ENCODE results near the gene CHST11.
A peak's percentile ranks its signal among the peaks of the same experiment; 100 is the strongest.

Gene CHST11

DNA sequence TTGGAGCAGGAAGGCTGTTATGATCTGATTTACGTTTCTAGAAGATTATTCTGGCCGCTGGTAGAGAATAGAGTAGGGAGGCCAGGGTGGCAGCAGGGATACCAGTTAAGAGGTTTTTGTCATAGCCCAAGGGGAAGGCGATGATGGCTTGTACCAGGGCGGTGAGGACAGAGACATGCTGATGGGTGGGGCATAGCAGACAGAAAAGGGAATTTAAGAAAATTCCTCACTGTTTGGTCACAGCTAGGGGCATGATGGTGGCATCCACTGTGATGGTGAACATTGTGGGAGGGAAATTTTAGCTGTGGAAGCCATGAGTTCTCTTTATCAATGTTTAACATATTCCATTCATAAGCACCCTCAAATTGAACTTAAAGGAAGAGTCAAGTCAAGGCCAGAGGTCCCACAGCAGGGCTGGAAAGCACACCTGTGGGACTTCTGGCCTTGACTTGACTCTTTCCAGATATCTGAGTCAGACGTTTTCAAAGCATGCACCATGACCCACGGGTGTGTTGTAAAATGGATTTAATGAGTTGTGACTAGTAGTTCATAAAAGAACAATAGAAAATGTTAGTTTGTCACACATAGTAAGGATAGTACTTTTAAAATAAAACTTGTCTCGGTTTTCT is 134.6 kb downstream of the CHST11 start:
- no peaks in the 10 kb centered on the region for H3K9me3 Mint-ChIP-seq
- no peaks in the 10 kb centered on the region for H3K27me3 Mint-ChIP-seq
- peaks cover 13% of the 10 kb centered on the region for H3K36me3 Mint-ChIP-seq (ENCODE audit: insufficient read depth)
- H3K4me1 Mint-ChIP-seq (ENCODE audit: low read depth in 2 of 2): peaks cover 39 to 63% of the 10 kb centered on the region in 2 donors
- no peak for DNase-seq
- H3K27ac Mint-ChIP-seq: peak overlapping the region in 1 of 2 donors; percentile 86
- ATAC-seq (replicated peaks): no peak
- H3K4me3 Mint-ChIP-seq: no peak overlapping the region

DNA sequence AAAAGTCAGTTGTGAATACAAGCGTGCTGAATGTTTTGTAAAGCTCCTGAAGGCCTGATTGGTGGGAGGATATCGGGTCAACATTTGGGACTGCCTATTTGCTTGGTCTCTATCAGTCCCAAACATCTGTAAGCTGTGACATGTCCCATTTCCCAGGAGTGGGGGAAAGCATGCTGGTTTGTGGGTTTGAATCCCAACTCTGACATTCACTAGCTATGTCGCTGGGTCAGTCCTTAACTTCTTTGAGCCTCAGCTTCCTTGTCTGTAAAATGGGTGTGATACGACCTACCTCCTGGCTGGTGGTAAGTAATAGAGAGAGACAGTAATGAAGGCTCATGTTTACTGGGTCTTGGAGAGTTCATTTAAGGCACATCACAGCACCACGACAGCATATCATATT is 136.7 kb downstream of the CHST11 start:
- ATAC-seq (replicated peaks) (no peak), DNase-seq (no peak)
- Mint-ChIP-seq H3K36me3 (ENCODE audit: insufficient read depth) (peaks cover 13% of the 10 kb centered on the region), H3K4me1 (ENCODE audit: low read depth in 2 of 2) (peaks cover 43 to 76% of the 10 kb centered on the region in 2 donors), H3K4me3 (no peak overlapping the region), H3K27me3 (no peaks in the 10 kb centered on the region), H3K27ac (peak overlapping the region; percentile 26 to 91), H3K9me3 (no peaks in the 10 kb centered on the region)

DNA sequence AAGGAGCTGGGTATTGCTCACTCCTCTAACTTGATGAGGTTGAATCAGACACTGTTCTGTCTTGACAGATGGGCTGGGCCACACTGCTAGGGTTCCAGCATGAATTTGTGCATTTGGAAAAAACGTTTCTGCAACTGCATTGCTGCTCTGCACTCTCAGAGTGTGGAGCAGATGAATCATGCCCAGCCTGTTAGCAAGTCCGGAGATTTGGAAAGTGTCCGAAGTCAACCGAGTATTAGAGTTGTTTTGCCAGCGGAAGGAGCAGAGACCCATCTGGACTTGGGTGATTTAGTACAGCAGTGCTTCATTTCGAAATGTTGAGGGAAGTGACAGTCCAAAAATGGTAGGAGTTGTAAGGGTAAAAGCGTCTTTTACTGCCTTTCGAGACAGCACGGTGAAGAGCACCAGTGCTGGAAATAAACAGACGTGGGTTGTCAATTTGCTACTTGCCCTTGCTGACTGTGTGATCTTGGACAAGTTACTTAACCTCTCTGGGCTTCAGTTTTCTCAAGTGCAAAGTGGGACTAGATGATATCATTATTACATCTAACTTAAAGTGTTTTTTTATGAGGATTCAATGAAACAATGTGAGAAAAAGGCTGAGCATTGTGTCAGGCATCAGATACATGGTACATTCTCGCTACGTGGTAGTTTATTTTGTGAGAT is 139.5 kb downstream of the CHST11 start:
- no peaks in the 10 kb centered on the region for H3K27me3 Mint-ChIP-seq
- H3K4me1 Mint-ChIP-seq (ENCODE audit: low read depth in 2 of 2): peaks cover 37 to 77% of the 10 kb centered on the region in 2 donors
- peaks cover 8% of the 10 kb centered on the region for H3K36me3 Mint-ChIP-seq (ENCODE audit: insufficient read depth)
- no peak overlapping the region for H3K4me3 Mint-ChIP-seq
- DNase-seq: no peak
- no peaks in the 10 kb centered on the region for H3K9me3 Mint-ChIP-seq
- no peak for ATAC-seq (replicated peaks)
- H3K27ac Mint-ChIP-seq: peak overlapping the region; percentile 59 to 82

DNA sequence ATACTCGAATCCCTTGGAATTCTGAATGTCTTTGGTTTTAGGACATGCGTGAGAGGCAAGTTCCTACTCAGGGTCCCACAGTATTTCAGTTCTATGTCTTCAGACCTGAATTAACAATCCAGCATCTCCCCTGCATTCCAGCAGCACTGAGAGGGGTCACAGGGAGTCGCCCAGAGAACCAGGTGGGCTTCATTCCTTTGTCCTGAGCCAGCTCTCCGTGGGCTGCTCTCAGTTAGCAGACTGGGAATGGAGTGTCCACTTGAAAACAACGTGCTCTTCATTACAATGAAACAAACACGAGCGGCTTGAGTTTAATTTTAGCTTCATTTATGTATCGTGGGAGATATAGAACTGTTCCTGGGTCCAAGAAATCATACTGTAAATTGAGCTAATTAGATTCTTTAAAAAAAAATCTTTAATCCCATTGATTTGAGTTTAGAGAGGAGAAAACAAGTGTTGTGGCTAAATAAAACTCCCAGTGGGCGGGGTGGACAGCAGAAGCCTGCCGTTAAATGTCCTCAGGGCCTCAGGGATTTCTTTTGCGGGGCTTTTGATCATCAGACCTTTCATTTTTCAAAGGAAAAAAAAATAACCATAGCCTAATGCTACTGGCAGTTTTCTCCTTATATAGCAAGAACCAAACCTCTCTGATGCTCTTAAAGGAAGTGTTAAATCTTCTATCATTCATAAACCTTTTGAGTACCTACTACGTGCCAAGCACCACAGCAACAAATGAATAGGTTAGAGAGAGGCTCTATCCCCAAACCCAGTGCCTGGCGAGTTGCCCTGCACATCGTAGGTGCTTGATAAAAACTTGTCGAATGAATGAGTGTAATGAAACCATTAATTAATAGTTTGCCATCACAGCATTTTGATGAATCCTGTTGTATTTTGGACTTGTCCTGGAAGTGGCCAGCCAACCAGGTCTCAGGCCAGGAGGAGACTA is 140.4 kb downstream of the CHST11 start:
- no peak for ATAC-seq (replicated peaks)
- Mint-ChIP-seq H3K9me3 (no peaks in the 10 kb centered on the region), H3K4me3 (no peak overlapping the region), H3K36me3 (ENCODE audit: insufficient read depth) (peaks cover 8% of the 10 kb centered on the region), H3K27me3 (no peaks in the 10 kb centered on the region), H3K4me1 (ENCODE audit: low read depth in 2 of 2) (peaks cover 41 to 74% of the 10 kb centered on the region in 2 donors), H3K27ac (peak overlapping the region; percentile 59 to 82)
- no peak for DNase-seq

DNA sequence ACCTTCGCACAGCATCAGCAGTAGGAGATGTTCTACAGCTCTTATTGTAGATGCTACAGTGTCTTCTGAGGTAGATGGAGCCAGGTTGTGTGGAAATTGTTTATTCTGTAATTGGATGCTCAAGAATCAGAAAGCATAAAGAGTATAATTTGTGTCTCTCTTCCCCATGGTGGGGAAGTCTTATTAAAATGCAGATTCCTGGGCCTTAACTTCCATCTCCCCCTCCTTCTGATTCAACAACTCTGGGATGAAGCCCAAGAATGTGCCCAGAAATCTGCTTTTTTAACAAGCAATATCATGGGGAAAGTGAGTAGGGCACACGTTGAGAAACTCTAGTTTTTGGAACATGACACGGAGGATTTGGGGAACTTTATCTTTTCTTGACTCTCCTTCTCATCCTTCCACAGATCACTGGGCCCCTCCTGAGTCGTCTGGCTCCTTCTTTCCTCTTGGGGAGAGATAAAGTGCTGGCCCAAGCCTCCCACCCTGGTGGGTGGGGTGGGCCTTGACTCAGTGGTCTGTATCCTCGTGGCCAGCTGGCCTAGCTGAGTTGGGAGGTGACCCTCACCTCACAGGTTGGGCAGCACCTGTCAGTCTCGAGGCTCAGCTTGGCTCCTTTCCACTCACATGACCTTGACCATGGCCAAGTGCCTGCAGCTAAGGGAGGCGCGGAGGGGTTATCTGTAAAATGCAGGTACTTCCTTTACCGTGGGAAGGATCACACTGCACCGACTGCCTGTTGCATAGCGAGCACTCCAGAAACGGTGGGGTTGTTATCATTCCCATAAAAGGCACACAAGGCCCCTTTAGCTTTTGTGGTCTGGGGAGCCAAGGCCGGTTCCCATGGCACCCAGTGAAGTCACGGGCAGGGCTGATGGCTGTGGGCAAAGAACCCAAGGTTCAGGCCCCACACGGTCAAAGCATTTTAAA is 141.9 kb downstream of the CHST11 start:
- H3K27me3 Mint-ChIP-seq: no peaks in the 10 kb centered on the region
- ATAC-seq (replicated peaks) (no peak), DNase-seq (no peak)
- H3K9me3 Mint-ChIP-seq: no peaks in the 10 kb centered on the region
- no peak overlapping the region for H3K4me3 Mint-ChIP-seq
- H3K36me3 Mint-ChIP-seq (ENCODE audit: insufficient read depth): peaks cover 8% of the 10 kb centered on the region
- H3K4me1 Mint-ChIP-seq (ENCODE audit: low read depth in 2 of 2): peaks cover 45 to 72% of the 10 kb centered on the region in 2 donors
- peak overlapping the region in 1 of 2 donors; percentile 74 for H3K27ac Mint-ChIP-seq

DNA sequence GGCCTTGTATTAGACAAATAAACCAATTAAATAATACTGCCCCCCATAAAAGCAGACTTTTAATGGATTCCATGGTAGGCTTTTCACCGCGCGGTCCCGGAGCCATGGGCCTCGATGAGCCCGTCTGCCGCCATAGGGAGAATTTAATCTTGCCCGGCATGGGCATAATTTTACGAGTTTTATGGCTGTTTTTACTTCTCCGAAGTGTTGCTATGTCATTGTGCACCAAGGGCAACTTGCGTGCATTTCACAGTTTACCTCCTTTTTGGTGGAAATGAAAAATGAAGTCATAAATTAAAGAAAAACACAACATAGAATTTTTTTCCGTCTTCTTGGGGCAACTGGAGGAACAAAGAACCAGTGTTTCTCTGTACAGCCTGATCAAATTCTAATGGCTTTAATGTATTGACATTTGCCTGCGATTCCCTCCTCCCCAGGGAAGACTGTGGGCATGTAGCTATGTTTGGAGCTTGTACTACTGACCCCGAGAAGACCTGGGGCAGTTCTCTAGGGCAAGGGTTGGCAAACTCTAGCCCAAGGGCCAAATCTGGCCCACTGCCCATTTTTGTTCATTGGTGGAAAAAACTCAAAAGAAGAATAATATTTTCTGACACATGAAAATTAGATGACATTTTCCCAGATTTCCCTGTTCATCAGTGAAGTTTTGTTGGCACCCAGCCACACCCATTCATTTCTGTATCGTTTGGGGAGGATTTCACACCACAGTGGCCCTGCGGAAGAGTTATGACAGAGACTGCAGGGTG is 142.7 kb downstream of the CHST11 start:
- Mint-ChIP-seq H3K27ac (peak overlapping the region; percentile 77 to 96), H3K27me3 (no peaks in the 10 kb centered on the region), H3K9me3 (no peaks in the 10 kb centered on the region), H3K36me3 (ENCODE audit: insufficient read depth) (peaks cover 7% of the 10 kb centered on the region), H3K4me1 (ENCODE audit: low read depth in 2 of 2) (peaks cover 51 to 72% of the 10 kb centered on the region in 2 donors), H3K4me3 (no peak overlapping the region)
- no peak for DNase-seq
- ATAC-seq (replicated peaks): no peak

DNA sequence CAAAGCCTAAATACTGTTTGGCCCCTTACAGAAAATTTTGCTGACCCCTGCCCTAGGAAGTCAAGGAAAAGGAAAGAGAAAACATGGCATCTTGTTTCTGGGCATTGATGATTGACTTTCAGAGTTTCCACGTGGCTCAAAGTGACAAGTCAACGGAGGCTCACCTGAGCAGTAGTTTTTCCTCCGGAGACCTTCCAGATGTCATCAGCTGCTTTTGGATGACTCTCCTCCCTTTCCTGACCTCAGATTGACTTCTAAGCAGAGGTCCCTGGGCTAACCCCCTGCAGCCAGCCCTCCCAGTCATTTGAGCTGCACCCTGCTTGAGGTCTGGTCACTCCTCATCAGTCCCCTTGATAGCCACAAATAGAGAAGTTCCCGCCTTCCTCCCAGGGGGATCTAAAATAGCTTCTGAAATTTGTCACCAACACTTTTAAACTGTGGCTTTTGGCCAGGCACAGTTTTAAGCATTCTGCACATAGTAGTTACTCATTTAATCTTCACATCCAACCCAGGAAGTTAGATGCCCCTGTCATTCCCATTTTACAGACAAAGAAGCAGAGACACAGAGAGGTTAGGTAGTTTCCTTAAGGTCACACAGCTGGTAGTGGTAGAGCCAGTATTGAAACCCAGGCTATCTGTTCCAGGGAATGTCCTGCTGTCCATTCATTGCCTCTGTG is 143.4 kb downstream of the CHST11 start:
- peak overlapping the region; percentile 77 to 96 for H3K27ac Mint-ChIP-seq
- H3K4me3 Mint-ChIP-seq: no peak overlapping the region
- H3K27me3 Mint-ChIP-seq: no peaks in the 10 kb centered on the region
- DNase-seq (no peak), ATAC-seq (replicated peaks) (no peak)
- no peaks in the 10 kb centered on the region for H3K9me3 Mint-ChIP-seq
- H3K36me3 Mint-ChIP-seq (ENCODE audit: insufficient read depth): peaks cover 7% of the 10 kb centered on the region
- peaks cover 52 to 76% of the 10 kb centered on the region in 2 donors for H3K4me1 Mint-ChIP-seq (ENCODE audit: low read depth in 2 of 2)

DNA sequence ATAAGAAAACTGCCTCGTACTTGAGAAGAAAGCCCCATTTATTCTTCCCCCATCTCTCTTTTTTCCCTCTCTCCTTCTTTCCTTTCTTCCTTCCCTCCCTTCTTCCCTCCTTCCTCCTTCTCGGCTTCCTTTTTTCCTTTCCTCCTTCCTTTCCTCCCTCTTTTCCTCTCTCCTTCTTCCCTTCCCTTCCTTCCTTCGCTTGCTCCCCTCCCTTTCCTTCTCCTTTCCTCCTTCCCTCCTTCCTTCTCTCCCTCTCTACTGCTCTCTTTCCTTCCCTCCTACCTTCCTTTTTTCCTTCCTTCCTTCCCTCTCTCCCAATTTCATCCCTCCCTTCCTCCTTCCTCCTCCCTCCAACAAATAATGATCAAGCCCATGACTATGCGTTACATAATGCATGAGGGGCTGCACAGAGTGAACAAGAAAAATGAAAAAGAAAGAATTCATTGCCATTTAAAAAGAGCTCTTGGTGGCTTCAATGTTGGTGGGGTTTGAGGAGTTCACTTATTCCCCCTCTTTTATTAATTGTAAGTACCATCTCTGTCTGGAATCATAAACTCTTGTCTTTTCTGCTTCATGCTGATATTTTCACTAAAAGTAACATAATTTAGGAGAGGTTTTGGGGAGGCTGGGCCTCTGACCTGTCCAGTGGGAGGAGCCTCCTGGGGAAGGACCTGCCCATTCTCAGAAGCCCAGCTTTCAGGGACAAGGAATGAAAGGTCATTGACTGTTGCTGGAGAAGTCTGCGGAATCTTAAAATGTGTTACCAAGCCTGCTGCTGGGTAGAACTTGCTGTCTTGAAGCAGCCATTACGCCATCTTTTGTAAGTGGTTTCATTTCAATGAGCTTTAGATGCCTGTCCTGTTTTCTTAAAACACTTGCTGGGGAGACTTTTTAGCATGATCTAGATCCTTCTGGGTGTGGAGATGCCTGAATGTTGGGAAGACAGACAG is 144.3 kb downstream of the CHST11 start:
- no peaks in the 10 kb centered on the region for H3K27me3 Mint-ChIP-seq
- H3K4me3 Mint-ChIP-seq: peak overlapping the region in 1 of 2 donors; percentile 30
- H3K9me3 Mint-ChIP-seq: no peaks in the 10 kb centered on the region
- peaks cover 52 to 81% of the 10 kb centered on the region in 2 donors for H3K4me1 Mint-ChIP-seq (ENCODE audit: low read depth in 2 of 2)
- ATAC-seq (replicated peaks) (no peak), DNase-seq (no peak)
- H3K27ac Mint-ChIP-seq: peak overlapping the region; percentile 77 to 96
- peaks cover 7% of the 10 kb centered on the region for H3K36me3 Mint-ChIP-seq (ENCODE audit: insufficient read depth)

DNA sequence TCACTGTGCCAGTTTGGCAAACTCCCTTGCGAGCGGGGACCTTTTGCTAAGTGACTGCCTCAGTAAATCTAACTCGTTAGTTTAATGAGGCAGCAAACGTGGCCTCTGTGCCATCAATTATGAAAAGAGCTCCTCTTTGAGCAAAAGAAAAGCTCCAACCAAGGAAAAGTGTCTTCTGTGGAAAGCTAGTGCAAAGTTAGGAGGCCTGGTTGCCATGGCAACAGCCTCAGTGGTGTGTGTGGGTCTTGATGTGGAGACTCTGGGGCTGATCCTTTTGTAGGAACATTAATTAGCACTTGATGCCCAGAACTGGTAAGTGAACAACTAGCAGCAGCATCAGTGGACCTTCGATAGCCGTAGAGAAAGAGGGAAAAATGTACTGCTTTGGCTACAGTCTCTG is 145.7 kb downstream of the CHST11 start:
- peaks cover 51 to 74% of the 10 kb centered on the region in 2 donors for H3K4me1 Mint-ChIP-seq (ENCODE audit: low read depth in 2 of 2)
- no peak for DNase-seq
- H3K27ac Mint-ChIP-seq: peak overlapping the region; percentile 77 to 96
- H3K36me3 Mint-ChIP-seq (ENCODE audit: insufficient read depth): peaks cover 10% of the 10 kb centered on the region
- no peaks in the 10 kb centered on the region for H3K27me3 Mint-ChIP-seq
- H3K4me3 Mint-ChIP-seq: no peak overlapping the region
- ATAC-seq (replicated peaks): no peak
- H3K9me3 Mint-ChIP-seq: no peaks in the 10 kb centered on the region

DNA sequence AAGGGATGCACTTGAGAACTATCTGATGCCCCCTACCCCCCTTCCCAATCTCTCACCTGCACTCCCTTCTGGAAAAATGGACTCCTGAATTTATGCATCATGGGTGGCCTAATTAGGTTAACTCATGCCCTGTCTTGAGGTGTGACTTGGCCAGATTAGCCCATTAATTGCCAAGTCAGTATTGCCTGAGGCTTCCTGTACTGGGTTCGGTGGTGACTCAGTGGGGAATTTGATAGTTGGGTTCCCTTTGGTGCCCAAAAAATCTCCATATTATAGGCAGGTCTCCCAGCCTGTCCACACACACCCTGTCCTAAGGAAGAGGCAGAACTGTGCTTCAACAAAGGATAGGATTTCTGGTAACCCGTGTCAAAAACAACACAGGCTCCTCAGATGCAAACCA is 146.1 kb downstream of the CHST11 start:
- H3K36me3 Mint-ChIP-seq (ENCODE audit: insufficient read depth): peaks cover 10% of the 10 kb centered on the region
- H3K9me3 Mint-ChIP-seq: no peaks in the 10 kb centered on the region
- H3K27ac Mint-ChIP-seq: peak overlapping the region; percentile 87 to 93
- ATAC-seq (replicated peaks): no peak
- H3K4me3 Mint-ChIP-seq: no peak overlapping the region
- peaks cover 50 to 76% of the 10 kb centered on the region in 2 donors for H3K4me1 Mint-ChIP-seq (ENCODE audit: low read depth in 2 of 2)
- DNase-seq: no peak
- H3K27me3 Mint-ChIP-seq: no peaks in the 10 kb centered on the region

DNA sequence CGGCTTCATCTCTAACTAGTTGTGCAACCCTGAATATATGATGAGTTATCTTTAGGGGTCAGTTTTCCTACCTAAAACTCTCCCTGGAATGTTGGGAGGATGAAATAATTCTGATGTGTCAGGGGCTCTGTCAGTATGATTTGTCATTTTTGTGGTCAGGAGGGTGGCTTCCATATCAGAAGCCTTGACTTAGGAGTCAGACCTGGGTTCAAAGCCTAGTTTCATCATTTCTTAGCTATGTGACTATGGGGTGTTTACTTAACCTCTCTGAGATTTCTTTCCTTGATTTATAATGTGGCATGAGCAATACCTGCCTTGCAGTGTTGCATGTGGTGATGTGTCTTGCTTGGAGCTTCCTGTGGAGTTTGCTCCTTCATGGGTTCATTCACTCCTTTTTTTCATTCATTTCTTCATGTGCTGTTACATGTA is 146.8 kb downstream of the CHST11 start:
- H3K9me3 Mint-ChIP-seq: no peaks in the 10 kb centered on the region
- H3K27me3 Mint-ChIP-seq: no peaks in the 10 kb centered on the region

More for the DNA sequence above, 146.8 kb downstream of the CHST11 start:
- ATAC-seq (replicated peaks) (no peak), DNase-seq (no peak)
- H3K27ac Mint-ChIP-seq: peak overlapping the region; percentile 87 to 93
- peaks cover 10% of the 10 kb centered on the region for H3K36me3 Mint-ChIP-seq (ENCODE audit: insufficient read depth)
- peaks cover 54 to 77% of the 10 kb centered on the region in 2 donors for H3K4me1 Mint-ChIP-seq (ENCODE audit: low read depth in 2 of 2)
- H3K4me3 Mint-ChIP-seq: peak overlapping the region; percentile 39 to 70

Measured in effector memory CD8-positive, alpha-beta T cell (primary cell).